ENCODE results near the gene MYO18B. TPM values are rescaled to one million over a fixed set of nuclear protein-coding genes. Genes with fewer than 3 reads are reported as not detected.

The MYO18B gene
- total RNA-seq, 1 donor from 2014 or later: 12.0 TPM

- no peaks in the 10 kb centered on the region for H3K27me3 ChIP-seq
- TF ChIP-seq, protein P1, sequence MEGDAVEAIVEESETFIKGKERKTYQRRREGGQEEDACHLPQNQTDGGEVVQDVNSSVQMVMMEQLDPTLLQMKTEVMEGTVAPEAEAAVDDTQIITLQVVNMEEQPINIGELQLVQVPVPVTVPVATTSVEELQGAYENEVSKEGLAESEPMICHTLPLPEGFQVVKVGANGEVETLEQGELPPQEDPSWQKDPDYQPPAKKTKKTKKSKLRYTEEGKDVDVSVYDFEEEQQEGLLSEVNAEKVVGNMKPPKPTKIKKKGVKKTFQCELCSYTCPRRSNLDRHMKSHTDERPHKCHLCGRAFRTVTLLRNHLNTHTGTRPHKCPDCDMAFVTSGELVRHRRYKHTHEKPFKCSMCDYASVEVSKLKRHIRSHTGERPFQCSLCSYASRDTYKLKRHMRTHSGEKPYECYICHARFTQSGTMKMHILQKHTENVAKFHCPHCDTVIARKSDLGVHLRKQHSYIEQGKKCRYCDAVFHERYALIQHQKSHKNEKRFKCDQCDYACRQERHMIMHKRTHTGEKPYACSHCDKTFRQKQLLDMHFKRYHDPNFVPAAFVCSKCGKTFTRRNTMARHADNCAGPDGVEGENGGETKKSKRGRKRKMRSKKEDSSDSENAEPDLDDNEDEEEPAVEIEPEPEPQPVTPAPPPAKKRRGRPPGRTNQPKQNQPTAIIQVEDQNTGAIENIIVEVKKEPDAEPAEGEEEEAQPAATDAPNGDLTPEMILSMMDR (IDR thresholded peaks at IDR 0.05): no peak
- no peak for DNase-seq (ENCODE audit: low spot score in 2 of 2)
- no peaks in the 10 kb centered on the region for H3K4me1 ChIP-seq
- H3K9me3 ChIP-seq: no peaks in the 10 kb centered on the region
- no peak overlapping the region for H3K27ac ChIP-seq
- intact Hi-C loops (cut with DNase I): no loop called here
- H3K4me3 ChIP-seq: no peak overlapping the region
- peaks cover 0 to 10% of the 10 kb centered on the region in 2 donors for H3K36me3 ChIP-seq
Measured at GRCh38 chr22:25883482-25884033, 141.6 kb downstream of the MYO18B start.

GRCh38 chr22:25884121-25884520 is 142.1 kb downstream of the MYO18B start:
- H3K27ac ChIP-seq: no peak overlapping the region
- no peaks in the 10 kb centered on the region for H3K9me3 ChIP-seq
- no peak for DNase-seq (ENCODE audit: low spot score in 2 of 2)
- no peak overlapping the region for H3K4me3 ChIP-seq
- H3K27me3 ChIP-seq: no peaks in the 10 kb centered on the region
- TF ChIP-seq, protein P1 (IDR thresholded peaks at IDR 0.05): no peak
- peaks cover 0 to 7% of the 10 kb centered on the region in 2 donors for H3K36me3 ChIP-seq
- intact Hi-C loops (cut with DNase I): no loop called here
- H3K4me1 ChIP-seq: no peaks in the 10 kb centered on the region

- H3K27ac ChIP-seq: no peak overlapping the region
- TF ChIP-seq, protein P1 (IDR thresholded peaks at IDR 0.05): no peak
- intact Hi-C loops (cut with DNase I): no loop called here
- H3K4me1 ChIP-seq: no peaks in the 10 kb centered on the region
- DNase-seq (ENCODE audit: low spot score in 2 of 2): no peak
- H3K4me3 ChIP-seq: no peak overlapping the region
- no peaks in the 10 kb centered on the region for H3K27me3 ChIP-seq
- no peaks in the 10 kb centered on the region for H3K9me3 ChIP-seq
- peaks cover 0 to 3% of the 10 kb centered on the region in 2 donors for H3K36me3 ChIP-seq
Measured at GRCh38 chr22:25888399-25889054, 146.5 kb downstream of the MYO18B start.

DNA sequence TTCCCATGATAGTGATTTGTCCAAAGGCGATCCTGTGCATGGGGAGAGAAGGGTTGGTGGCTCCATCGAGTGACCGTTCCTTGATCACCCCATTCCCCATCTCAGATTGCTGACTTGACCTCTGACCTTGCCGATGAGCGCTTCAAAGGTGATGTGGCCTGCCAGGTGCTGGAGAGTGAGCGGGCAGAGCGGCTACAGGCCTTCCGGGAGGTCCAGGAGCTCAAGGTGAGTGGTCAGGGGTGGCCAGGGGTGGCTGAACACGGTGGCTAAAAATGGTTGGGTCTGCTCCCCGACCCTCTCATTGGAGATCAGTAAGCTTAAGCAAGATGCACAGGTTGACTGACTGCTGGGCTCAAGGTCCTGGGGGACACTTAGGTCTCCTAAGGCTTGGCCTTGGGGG is 148.7 kb downstream of the MYO18B start:
- Histone ChIP-seq H3K4me1 (no peaks in the 10 kb centered on the region), H3K4me3 (no peak overlapping the region), H3K36me3 (peaks cover 0 to 11% of the 10 kb centered on the region in 2 donors), H3K27ac (no peak overlapping the region), H3K9me3 (no peaks in the 10 kb centered on the region), H3K27me3 (no peaks in the 10 kb centered on the region)
- DNase-seq (ENCODE audit: low spot score in 2 of 2): no peak
- TF ChIP-seq, protein P1 (IDR thresholded peaks at IDR 0.05): no peak
- intact Hi-C loops (cut with DNase I): no loop called here

GRCh38 chr22:25892678-25893077 is 150.7 kb downstream of the MYO18B start:
- Histone ChIP-seq H3K4me3 (no peak overlapping the region), H3K27me3 (no peaks in the 10 kb centered on the region), H3K36me3 (peaks cover 0 to 22% of the 10 kb centered on the region in 2 donors), H3K9me3 (no peaks in the 10 kb centered on the region), H3K4me1 (no peaks in the 10 kb centered on the region), H3K27ac (no peak overlapping the region)
- no peak for DNase-seq (ENCODE audit: low spot score in 2 of 2)
- intact Hi-C loops (cut with DNase I): no loop called here
- TF ChIP-seq, protein P1 (IDR thresholded peaks at IDR 0.05): no peak

All from ascending aorta (tissue), 2 donors.